GM12878 (cell line): ENCODE measurements around the gene FBXL17. TPM values are rescaled to one million over a fixed set of nuclear protein-coding genes. Genes with fewer than 3 reads are reported as not detected.

Experiments
- ATAC-seq: fragments of 200-7000 bp; cut with Tn5 transposase; 3 replicates; pipeline ENCODE4 v1.9.1; 2020; ENCODE audit warnings: mild to moderate bottlenecking, moderate library complexity
- BruUV-seq: library from RNA; stranded (reverse); fragments of 400-500 nt; replicated peaks from 2 replicates; lab custom pipeline; 2021; lab: Mats Ljungman, UMichigan
- CTCF ChIA-PET: fragments of 300-600 bp; sonication (Branson Sonifier 250); formaldehyde crosslinking; extraction: SDS; loops from one replicate; lab custom pipeline; 2021; ENCODE audit warnings: inconsistent platforms; lab: Yijun Ruan, JAX
- POLR2A ChIA-PET: fragments of 350-600 bp; formaldehyde crosslinking; extraction: SDS; loops from one replicate; lab custom pipeline; 2021; ENCODE audit warnings: inconsistent platforms; lab: Charles Lee
- RAD21 ChIA-PET: fragments of 300-600 bp; sonication (Branson Sonifier 250); formaldehyde crosslinking; loops from one replicate; lab custom pipeline; 2023; ENCODE audit warnings: antibody characterized with exemption; ENCODE audit not compliant: unreplicated experiment; lab: Charles Lee
- SMC1A ChIA-PET: fragments of 300-600 bp; sonication (Branson Sonifier 250); formaldehyde crosslinking; loops from one replicate; lab custom pipeline; 2023; ENCODE audit not compliant: unreplicated experiment, uncharacterized antibody; lab: Charles Lee
- DNase-seq: peaks from one replicate; pipeline ENCODE4 v3.0.0-alpha.2; 2011; ENCODE audit warnings: low read depth, low spot score
- FAIRE-seq: peaks from 3 replicates; lab custom pipeline; 2011; peaks lifted over from hg19 to GRCh38; lab: Jason Lieb, UNC
- H2AFZ ChIP-seq: 2 replicates; pipeline ENCODE4 v1.6.0; 2011; ENCODE audit warnings: low read depth, low read length, control low read depth; ENCODE audit not compliant: control insufficient read depth
- H3K27ac ChIP-seq: 2 replicates; pipeline ENCODE4 v1.5.1; 2011; ENCODE audit warnings: control low read depth; ENCODE audit not compliant: control insufficient read depth, insufficient read depth
- H3K27me3 ChIP-seq, 2 experiments: replicated peaks in 1 of 2; 2 replicates each; pipeline versions ENCODE4 v1.6.0 to v1.6.1; 2011; ENCODE audit warnings: low read length in 1 of 2; ENCODE audit not compliant: control insufficient read depth in 2 of 2, insufficient read depth in 2 of 2
- H3K36me3 ChIP-seq, 2 experiments: 2 replicates each; pipeline ENCODE4 v1.5.1; 2011; ENCODE audit warnings: low read length in 1 of 2; ENCODE audit not compliant: control insufficient read depth in 2 of 2, insufficient read depth in 2 of 2
- H3K4me1 ChIP-seq: 2 replicates; pipeline ENCODE4 v1.6.1; 2011; ENCODE audit warnings: mild to moderate bottlenecking, low read length, moderate library complexity, mixed read lengths; ENCODE audit not compliant: control insufficient read depth, insufficient read depth
- H3K4me2 ChIP-seq: 2 replicates; pipeline ENCODE4 v1.6.0; 2011; ENCODE audit warnings: control low read depth; ENCODE audit not compliant: control insufficient read depth, insufficient read depth
- H3K4me3 ChIP-seq: fragments of 200-600 bp; sonication (generic); 2 replicates; pipeline ENCODE4 v1.5.1; 2016
- H3K79me2 ChIP-seq: 2 replicates; pipeline ENCODE4 v1.6.0; 2011; ENCODE audit warnings: low read length; ENCODE audit not compliant: control insufficient read depth, insufficient read depth
- H3K9ac ChIP-seq: 2 replicates; pipeline ENCODE4 v1.8.0; 2011; ENCODE audit warnings: low read length, control low read depth, mixed read lengths; ENCODE audit not compliant: control insufficient read depth, insufficient read depth
- H3K9me3 ChIP-seq: replicated peaks from 3 replicates; pipeline ENCODE4 v1.5.1; 2011; ENCODE audit warnings: mild to moderate bottlenecking, low read length; ENCODE audit not compliant: control insufficient read depth, insufficient read depth
- H4K20me1 ChIP-seq: 2 replicates; pipeline ENCODE4 v1.6.0; 2011; ENCODE audit not compliant: control insufficient read depth, insufficient read depth
- BACH1 ChIP-seq: fragments of 450-650 bp; IDR thresholded peaks from 2 replicates; pipeline ENCODE4 v1.6.1; 2017; ENCODE audit warnings: mild to moderate bottlenecking, borderline replicate concordance
- BCL11A ChIP-seq: IDR thresholded peaks from 2 replicates; pipeline ENCODE4 v1.6.1; 2011; ENCODE audit warnings: low read depth, low read length
- CHD4 ChIP-seq: fragments of 200-600 bp; sonication (generic); IDR thresholded peaks from 2 replicates; pipeline ENCODE4 v1.6.1; 2016; ENCODE audit warnings: mild to moderate bottlenecking
- EP300 ChIP-seq, 2 experiments: fragments of 150-350 bp in 1 of 2; IDR thresholded peaks; 2 replicates each; pipeline ENCODE4 v1.6.1; 2011 to 2012; ENCODE audit warnings: low read depth in 2 of 2, low read length in 2 of 2, borderline replicate concordance in 1 of 2, improper control_type of control experiment in 1 of 2, inconsistent platforms in 1 of 2; ENCODE audit not compliant: control insufficient read depth in 1 of 2
- FOS ChIP-seq: IDR thresholded peaks from 3 replicates; pipeline ENCODE4 v1.6.1; 2011; ENCODE audit warnings: borderline replicate concordance; ENCODE audit not compliant: insufficient read length; ENCODE audit errors: extremely low read depth
- FOXM1 ChIP-seq: IDR thresholded peaks from 2 replicates; pipeline ENCODE4 v1.6.1; 2012; ENCODE audit warnings: low read depth, mild to moderate bottlenecking, inconsistent platforms, low read length, moderate library complexity
- MYB ChIP-seq: fragments of 150-350 bp; IDR thresholded peaks from 2 replicates; pipeline ENCODE4 v1.6.1; 2014; ENCODE audit warnings: mild to moderate bottlenecking, low read depth, low read length, borderline replicate concordance
- NFIC ChIP-seq: IDR thresholded peaks from 2 replicates; pipeline ENCODE4 v1.6.1; 2012; ENCODE audit warnings: low read depth, mild to moderate bottlenecking, inconsistent platforms, low read length, moderate library complexity
- NFYA ChIP-seq: IDR thresholded peaks from 2 replicates; pipeline ENCODE4 v1.6.1; 2011; ENCODE audit warnings: low read depth, mild to moderate bottlenecking, low read length, improper control_type of control experiment, borderline replicate concordance
- NFYB ChIP-seq: IDR thresholded peaks from 2 replicates; pipeline ENCODE4 v1.6.1; 2011; ENCODE audit warnings: low read depth, mild to moderate bottlenecking, low read length, improper control_type of control experiment, moderate library complexity; ENCODE audit not compliant: insufficient read depth
- SIX5 ChIP-seq: IDR thresholded peaks from 2 replicates; pipeline ENCODE4 v1.6.1; 2011; ENCODE audit warnings: mild to moderate bottlenecking, low read depth, low read length, moderate library complexity; ENCODE audit not compliant: severe bottlenecking
- STAT3 ChIP-seq: IDR thresholded peaks from 2 replicates; pipeline ENCODE4 v1.6.1; 2011; ENCODE audit warnings: low read depth, low read length, improper control_type of control experiment
- ZNF687 ChIP-seq: fragments of 450-650 bp; IDR thresholded peaks from 2 replicates; pipeline ENCODE4 v1.6.1; 2017; ENCODE audit warnings: mild to moderate bottlenecking, moderate library complexity
- WGBS: methylation state at CpG from one replicate; pipeline ENCODE4 v1.1.6; 2016; ENCODE audit warnings: low lambda C conversion rate; ENCODE audit not compliant: insufficient replicate concordance, insufficient coverage; ENCODE audit errors: missing lambda C conversion rate; 5-methylcytosine and 5-hydroxymethylcytosine counted together
- in situ Hi-C: fragments of 300-500 bp; cut with MboI; formaldehyde crosslinking; loops from 9 replicates; pipeline ENCODE4 v1.14.3; 2018; ENCODE audit warnings: mixed read lengths
- intact Hi-C: fragments of 100-400 bp; cut with micrococcal nuclease; formaldehyde crosslinking; loops from one replicate; pipeline ENCODE4 v1.14.2; 2022; ENCODE audit not compliant: unreplicated experiment
- polyA plus RNA-seq, 11 experiments: library from polyadenylated mRNA; depleted of rRNA in 4 of 11; unstranded in 6 of 11; stranded (reverse) in 5 of 11; fragments of >200 nt; fragmentation: Nextera tagmentation in 4 of 11; fragmentation: Illumina TruSeq in 1 of 11; extraction: Ambion mirVana in 4 of 11; extraction: Trizol in 1 of 11; gene quantifications; 1 replicate in 1 of 11; 2 replicates in 10 of 11; pipeline versions ENCODE4 v1.2.1 to v1.2.3, GENCODE V29; 2011 to 2016; ENCODE audit warnings: inconsistent platforms in 2 of 11, missing spikeins in 2 of 11, low read depth in 1 of 11
- total RNA-seq, 4 experiments: library from RNA; depleted of rRNA in 3 of 4; stranded (reverse); fragments of >200 nt in 3 of 4; fragmentation: Illumina TruSeq in 1 of 4; extraction: Trizol in 1 of 4; gene quantifications; 2 replicates each; pipeline versions ENCODE4 v1.2.1 to v1.2.3, GENCODE V29; 2013 to 2021
- TF ChIP-seq, protein P1 (sequence below): fragments of 450-650 bp; IDR thresholded peaks from 2 replicates; pipeline ENCODE4 v1.6.1; 2016; ENCODE audit warnings: mild to moderate bottlenecking
- TF ChIP-seq, protein P2 (sequence below): IDR thresholded peaks from 2 replicates; pipeline ENCODE4 v1.6.1; 2012; ENCODE audit warnings: low read depth, low read length, improper control_type of control experiment

Gene FBXL17
- total and polyA plus RNA-seq, 10 of the 15 experiments (the other 5 are each of a cell fraction or from before 2014, with no cell fraction given): 0.88 to 9.0 (median 4.4) TPM

DNA sequence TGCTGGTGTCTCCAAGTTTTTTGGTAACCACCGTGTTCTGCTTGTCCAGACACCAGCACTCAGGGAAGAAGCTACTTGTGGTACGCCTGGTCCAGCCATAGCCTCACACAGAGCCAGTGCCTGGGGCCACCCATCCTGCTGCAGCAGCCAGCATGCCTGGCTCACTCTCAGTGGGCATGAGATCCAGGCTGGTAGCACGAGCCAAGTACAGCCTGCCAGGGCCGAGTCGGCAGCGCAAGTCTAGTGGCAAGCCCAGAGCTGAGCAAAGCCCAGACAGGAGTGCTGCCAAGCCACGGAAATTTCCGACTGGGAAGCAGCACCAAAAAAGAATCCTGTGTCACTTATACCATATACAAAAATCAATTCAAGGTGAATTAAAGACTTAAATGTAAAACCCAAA lies 36.3 kb upstream of the FBXL17 start (continued):
- no peak for TF ChIP-seq STAT3
- TF ChIP-seq, protein P1, sequence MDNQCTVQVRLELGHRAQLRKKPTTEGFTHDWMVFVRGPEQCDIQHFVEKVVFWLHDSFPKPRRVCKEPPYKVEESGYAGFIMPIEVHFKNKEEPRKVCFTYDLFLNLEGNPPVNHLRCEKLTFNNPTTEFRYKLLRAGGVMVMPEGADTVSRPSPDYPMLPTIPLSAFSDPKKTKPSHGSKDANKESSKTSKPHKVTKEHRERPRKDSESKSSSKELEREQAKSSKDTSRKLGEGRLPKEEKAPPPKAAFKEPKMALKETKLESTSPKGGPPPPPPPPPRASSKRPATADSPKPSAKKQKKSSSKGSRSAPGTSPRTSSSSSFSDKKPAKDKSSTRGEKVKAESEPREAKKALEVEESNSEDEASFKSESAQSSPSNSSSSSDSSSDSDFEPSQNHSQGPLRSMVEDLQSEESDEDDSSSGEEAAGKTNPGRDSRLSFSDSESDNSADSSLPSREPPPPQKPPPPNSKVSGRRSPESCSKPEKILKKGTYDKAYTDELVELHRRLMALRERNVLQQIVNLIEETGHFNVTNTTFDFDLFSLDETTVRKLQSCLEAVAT: no peak

GRCh38 chr5:108417166-108417670 lies 35.3 kb upstream of the FBXL17 start:
- intact Hi-C loops: no loop called here
- H3K4me2 ChIP-seq: no peak overlapping the region
- H3K9me3 ChIP-seq: no peaks in the 10 kb centered on the region; the same call in 2 of the 3 replicates
- SMC1A ChIA-PET: interaction anchor here (0.8 kb wide), 1 partner anchor 16 kb away, joined by 3 read pairs; no protein-coding TSS in a partner anchor
- H2AFZ ChIP-seq: no peak overlapping the region
- RAD21 ChIA-PET: no interaction called here
- no peak for ATAC-seq
- no peak overlapping the region for H3K9ac ChIP-seq
- no peak for TF ChIP-seq BACH1
- TF ChIP-seq, protein P2, sequence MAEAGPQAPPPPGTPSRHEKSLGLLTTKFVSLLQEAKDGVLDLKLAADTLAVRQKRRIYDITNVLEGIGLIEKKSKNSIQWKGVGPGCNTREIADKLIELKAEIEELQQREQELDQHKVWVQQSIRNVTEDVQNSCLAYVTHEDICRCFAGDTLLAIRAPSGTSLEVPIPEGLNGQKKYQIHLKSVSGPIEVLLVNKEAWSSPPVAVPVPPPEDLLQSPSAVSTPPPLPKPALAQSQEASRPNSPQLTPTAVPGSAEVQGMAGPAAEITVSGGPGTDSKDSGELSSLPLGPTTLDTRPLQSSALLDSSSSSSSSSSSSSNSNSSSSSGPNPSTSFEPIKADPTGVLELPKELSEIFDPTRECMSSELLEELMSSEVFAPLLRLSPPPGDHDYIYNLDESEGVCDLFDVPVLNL: no peak
- TF ChIP-seq CHD4: no peak
- TF ChIP-seq NFYA: no peak
- no peak for TF ChIP-seq FOXM1
- no peak for TF ChIP-seq NFIC
- no peak for TF ChIP-seq NFYB
- TF ChIP-seq FOS: no peak
- TF ChIP-seq MYB: no peak
- TF ChIP-seq EP300 (IDR thresholded peaks at IDR 0.05; ENCODE audit: borderline replicate concordance in 1 of 2, control insufficient read depth in 1 of 2, low read depth in 2 of 2, low read length in 2 of 2): no peak
- TF ChIP-seq BCL11A: no peak
- no peak for TF ChIP-seq SIX5
- no peak for TF ChIP-seq ZNF687
- CTCF ChIA-PET: no interaction called here
- H3K27me3 ChIP-seq: no peaks in the 10 kb centered on the region
- H3K4me3 ChIP-seq: no peak overlapping the region
- H3K4me1 ChIP-seq: no peaks in the 10 kb centered on the region
- no peak for DNase-seq
- H3K27ac ChIP-seq: no peak overlapping the region
- no peaks in the 10 kb centered on the region for H4K20me1 ChIP-seq
- POLR2A ChIA-PET: no interaction called here
- no TSS peak for BruUV-seq
- in situ Hi-C loops: no loop called here
- 37% methylated on average over 5 of the region's 5 CpGs for WGBS
- H3K36me3 ChIP-seq: no peaks in the 10 kb centered on the region
- no peak for FAIRE-seq
- H3K79me2 ChIP-seq: no peaks in the 10 kb centered on the region
